ENCODE measurements around the gene CDT1. TPM values are rescaled to one million over a fixed set of nuclear protein-coding genes. Genes with fewer than 3 reads are reported as not detected.

Gene CDT1
- total and polyA plus RNA-seq, 10 of the 15 experiments (the other 5 are each of a cell fraction or from before 2014, with no cell fraction given) = 0.50 to 87.6 (median 8.8) TPM

DNA sequence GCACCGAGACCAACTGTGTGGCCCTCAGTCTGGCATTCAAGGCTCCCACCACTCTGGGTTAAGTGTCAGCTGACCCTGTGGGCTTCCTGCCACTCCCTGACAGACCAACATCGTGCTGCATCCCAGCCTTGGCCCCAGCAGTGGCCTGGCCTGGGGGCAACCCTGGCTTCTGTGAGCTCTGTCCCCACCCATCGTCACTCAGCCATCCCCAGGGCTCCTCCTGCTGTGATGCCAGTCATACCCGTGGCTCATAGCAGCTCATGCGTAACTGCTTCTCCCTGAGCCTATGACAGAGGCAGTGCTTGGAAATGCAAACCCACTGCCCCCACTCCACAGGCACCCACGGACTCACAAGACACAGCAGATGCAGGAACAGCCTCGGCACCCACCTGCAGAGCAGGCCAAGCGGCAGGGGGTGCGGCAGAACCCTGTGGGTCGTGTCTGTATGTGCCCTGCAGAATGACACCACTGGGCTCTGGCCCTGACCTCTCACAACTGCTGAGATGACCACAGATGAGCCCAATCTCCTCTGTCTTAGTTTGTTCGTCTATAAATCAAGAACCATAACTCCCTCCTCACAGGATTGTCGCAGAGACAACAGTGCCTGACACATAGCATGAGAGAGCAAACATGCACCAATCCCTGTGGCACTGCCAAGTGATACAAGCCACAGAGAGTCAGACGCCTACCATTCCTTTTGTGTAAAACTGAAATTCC is 45.2 kb upstream of the CDT1 start (continued):
- TF ChIP-seq, protein P1, sequence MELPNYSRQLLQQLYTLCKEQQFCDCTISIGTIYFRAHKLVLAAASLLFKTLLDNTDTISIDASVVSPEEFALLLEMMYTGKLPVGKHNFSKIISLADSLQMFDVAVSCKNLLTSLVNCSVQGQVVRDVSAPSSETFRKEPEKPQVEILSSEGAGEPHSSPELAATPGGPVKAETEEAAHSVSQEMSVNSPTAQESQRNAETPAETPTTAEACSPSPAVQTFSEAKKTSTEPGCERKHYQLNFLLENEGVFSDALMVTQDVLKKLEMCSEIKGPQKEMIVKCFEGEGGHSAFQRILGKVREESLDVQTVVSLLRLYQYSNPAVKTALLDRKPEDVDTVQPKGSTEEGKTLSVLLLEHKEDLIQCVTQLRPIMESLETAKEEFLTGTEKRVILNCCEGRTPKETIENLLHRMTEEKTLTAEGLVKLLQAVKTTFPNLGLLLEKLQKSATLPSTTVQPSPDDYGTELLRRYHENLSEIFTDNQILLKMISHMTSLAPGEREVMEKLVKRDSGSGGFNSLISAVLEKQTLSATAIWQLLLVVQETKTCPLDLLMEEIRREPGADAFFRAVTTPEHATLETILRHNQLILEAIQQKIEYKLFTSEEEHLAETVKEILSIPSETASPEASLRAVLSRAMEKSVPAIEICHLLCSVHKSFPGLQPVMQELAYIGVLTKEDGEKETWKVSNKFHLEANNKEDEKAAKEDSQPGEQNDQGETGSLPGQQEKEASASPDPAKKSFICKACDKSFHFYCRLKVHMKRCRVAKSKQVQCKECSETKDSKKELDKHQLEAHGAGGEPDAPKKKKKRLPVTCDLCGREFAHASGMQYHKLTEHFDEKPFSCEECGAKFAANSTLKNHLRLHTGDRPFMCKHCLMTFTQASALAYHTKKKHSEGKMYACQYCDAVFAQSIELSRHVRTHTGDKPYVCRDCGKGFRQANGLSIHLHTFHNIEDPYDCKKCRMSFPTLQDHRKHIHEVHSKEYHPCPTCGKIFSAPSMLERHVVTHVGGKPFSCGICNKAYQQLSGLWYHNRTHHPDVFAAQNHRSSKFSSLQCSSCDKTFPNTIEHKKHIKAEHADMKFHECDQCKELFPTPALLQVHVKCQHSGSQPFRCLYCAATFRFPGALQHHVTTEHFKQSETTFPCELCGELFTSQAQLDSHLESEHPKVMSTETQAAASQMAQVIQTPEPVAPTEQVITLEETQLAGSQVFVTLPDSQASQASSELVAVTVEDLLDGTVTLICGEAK (IDR thresholded peaks at IDR 0.05; ENCODE audit: borderline replicate concordance) = no peak
- no peak for TF ChIP-seq STAT1 (conservative IDR thresholded peaks at IDR 0.05)
- TF ChIP-seq CHD1 (IDR thresholded peaks at IDR 0.05; ENCODE audit: low read depth, low read length) = no peak
- TF ChIP-seq SMC3 (IDR thresholded peaks at IDR 0.05; ENCODE audit: borderline replicate concordance, low read length) = no peak

- ChIA-PET SMC1A (ENCODE audit: uncharacterized antibody, unreplicated experiment) (no interaction called here), POLR2A (no interaction called here), CTCF (interaction anchor here (1.1 to 1.3 kb wide), 2 partner anchors 16 to 21 kb away, joined by 3 to 4 read pairs; no protein-coding TSS in a partner anchor), RAD21 (ENCODE audit: unreplicated experiment) (interaction anchor here (1.1 kb wide), 1 partner anchor 20 kb away, joined by 3 read pairs; no protein-coding TSS in a partner anchor)
- H3K4me2 ChIP-seq (ENCODE audit: control insufficient read depth, insufficient read depth) = no peak overlapping the region
- no peak overlapping the region for H2AFZ ChIP-seq (ENCODE audit: control insufficient read depth, low read depth, low read length)
- no peaks in the 10 kb centered on the region for H3K9me3 ChIP-seq (replicated peaks; ENCODE audit: control insufficient read depth, insufficient read depth, low read length)
- peaks cover 0 to 9% of the 10 kb centered on the region in 2 experiments; a peak in 3 of 4 replicates for H3K36me3 ChIP-seq (ENCODE audit: control insufficient read depth in 2 of 2, insufficient read depth in 2 of 2, low read length in 1 of 2)
- TF ChIP-seq MLLT1 (IDR thresholded peaks at IDR 0.05) (no peak), IKZF1 (conservative IDR thresholded peaks at IDR 0.05) (no peak), CHD1 (IDR thresholded peaks at IDR 0.05; ENCODE audit: low read depth, low read length) (no peak), STAT3 (IDR thresholded peaks at IDR 0.05; ENCODE audit: low read depth, low read length) (no peak), ZBED1 (IDR thresholded peaks at IDR 0.05; ENCODE audit: borderline replicate concordance) (no peak), SMAD5 (IDR thresholded peaks at IDR 0.05; ENCODE audit: low read depth) (no peak), GATAD2B (conservative IDR thresholded peaks at IDR 0.05; ENCODE audit: low read depth) (no peak), PML (IDR thresholded peaks at IDR 0.05; ENCODE audit: low read length) (no peak)
- TF ChIP-seq, protein P2, sequence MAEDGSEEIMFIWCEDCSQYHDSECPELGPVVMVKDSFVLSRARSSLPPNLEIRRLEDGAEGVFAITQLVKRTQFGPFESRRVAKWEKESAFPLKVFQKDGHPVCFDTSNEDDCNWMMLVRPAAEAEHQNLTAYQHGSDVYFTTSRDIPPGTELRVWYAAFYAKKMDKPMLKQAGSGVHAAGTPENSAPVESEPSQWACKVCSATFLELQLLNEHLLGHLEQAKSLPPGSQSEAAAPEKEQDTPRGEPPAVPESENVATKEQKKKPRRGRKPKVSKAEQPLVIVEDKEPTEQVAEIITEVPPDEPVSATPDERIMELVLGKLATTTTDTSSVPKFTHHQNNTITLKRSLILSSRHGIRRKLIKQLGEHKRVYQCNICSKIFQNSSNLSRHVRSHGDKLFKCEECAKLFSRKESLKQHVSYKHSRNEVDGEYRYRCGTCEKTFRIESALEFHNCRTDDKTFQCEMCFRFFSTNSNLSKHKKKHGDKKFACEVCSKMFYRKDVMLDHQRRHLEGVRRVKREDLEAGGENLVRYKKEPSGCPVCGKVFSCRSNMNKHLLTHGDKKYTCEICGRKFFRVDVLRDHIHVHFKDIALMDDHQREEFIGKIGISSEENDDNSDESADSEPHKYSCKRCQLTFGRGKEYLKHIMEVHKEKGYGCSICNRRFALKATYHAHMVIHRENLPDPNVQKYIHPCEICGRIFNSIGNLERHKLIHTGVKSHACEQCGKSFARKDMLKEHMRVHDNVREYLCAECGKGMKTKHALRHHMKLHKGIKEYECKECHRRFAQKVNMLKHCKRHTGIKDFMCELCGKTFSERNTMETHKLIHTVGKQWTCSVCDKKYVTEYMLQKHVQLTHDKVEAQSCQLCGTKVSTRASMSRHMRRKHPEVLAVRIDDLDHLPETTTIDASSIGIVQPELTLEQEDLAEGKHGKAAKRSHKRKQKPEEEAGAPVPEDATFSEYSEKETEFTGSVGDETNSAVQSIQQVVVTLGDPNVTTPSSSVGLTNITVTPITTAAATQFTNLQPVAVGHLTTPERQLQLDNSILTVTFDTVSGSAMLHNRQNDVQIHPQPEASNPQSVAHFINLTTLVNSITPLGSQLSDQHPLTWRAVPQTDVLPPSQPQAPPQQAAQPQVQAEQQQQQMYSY (CRISPR knock-in tag; IDR thresholded peaks at IDR 0.05) = no peak
- BruUV-seq (replicated peaks) = no TSS peak
- intact Hi-C loops (cut with micrococcal nuclease; ENCODE audit: unreplicated experiment) = no loop called here
- H3K79me2 ChIP-seq (ENCODE audit: control insufficient read depth, insufficient read depth, low read length) = peaks cover 4% of the 10 kb centered on the region
- H3K27ac ChIP-seq (ENCODE audit: control insufficient read depth, insufficient read depth) = no peak overlapping the region
- no peaks in the 10 kb centered on the region for H3K27me3 ChIP-seq (replicated peaks in 1 of 2; ENCODE audit: control insufficient read depth in 2 of 2, insufficient read depth in 2 of 2, low read length in 1 of 2)
- peaks cover 3% of the 10 kb centered on the region for H4K20me1 ChIP-seq (ENCODE audit: control insufficient read depth, insufficient read depth)
- WGBS (ENCODE audit: insufficient coverage, insufficient replicate concordance, low lambda C conversion rate, missing lambda C conversion rate) = 56% methylated on average over 6 of the region's 6 CpGs
- in situ Hi-C loops (cut with MboI) = no loop called here
- H3K4me1 ChIP-seq (ENCODE audit: control insufficient read depth, insufficient read depth, low read length) = no peaks in the 10 kb centered on the region
- DNase-seq (ENCODE audit: low read depth, low spot score) (no peak), ATAC-seq (no peak), FAIRE-seq (no peak)
- no peak overlapping the region for H3K9ac ChIP-seq (ENCODE audit: control insufficient read depth, insufficient read depth, low read length)
- no peak overlapping the region for H3K4me3 ChIP-seq
These were observed 44.7 kb upstream of the CDT1 start for GRCh38 chr16:88758944-88759244.
